GM12865 (cell line): ENCODE results near the gene HDAC11.

ENCODE experiments used
- DNase-seq: peaks from one replicate; pipeline ENCODE4 v3.0.0; 2010; ENCODE audit warnings: low read depth
- H3K4me3 ChIP-seq: 2 replicates; pipeline ENCODE4 v1.5.1; 2011; ENCODE audit warnings: mild to moderate bottlenecking, low read depth, low read length, control low read depth
- CTCF ChIP-seq: IDR thresholded peaks from 2 replicates; pipeline ENCODE4 v1.5.1; 2011; ENCODE audit warnings: low read length, control low read depth, low read depth, inconsistent platforms; ENCODE audit not compliant: insufficient read depth; ENCODE audit errors: missing control alignments

The HDAC11 gene

DNA sequence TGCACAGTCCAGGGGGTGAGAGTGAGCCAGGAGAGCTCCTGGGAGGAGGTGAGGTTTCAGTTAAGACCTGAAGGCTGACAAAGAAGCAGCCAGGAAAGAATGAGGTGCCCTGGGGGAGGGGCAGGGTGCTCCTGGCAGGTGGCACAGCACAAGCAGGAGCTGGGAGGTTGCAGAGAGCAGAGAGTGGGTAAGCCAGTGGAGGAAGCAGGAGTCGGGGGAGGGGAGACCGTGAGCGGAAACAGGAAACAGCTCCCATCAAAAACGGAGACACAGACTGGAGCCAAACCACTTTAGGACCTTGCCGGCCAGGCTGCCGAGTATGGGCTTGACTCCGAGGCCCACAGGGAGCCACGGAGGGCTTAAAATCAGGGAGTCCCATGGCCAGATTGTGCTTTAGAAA lies 56.7 kb downstream of the HDAC11 start:
- no peak for TF ChIP-seq CTCF
- H3K4me3 ChIP-seq = no peak overlapping the region
- DNase-seq = no peak

DNA sequence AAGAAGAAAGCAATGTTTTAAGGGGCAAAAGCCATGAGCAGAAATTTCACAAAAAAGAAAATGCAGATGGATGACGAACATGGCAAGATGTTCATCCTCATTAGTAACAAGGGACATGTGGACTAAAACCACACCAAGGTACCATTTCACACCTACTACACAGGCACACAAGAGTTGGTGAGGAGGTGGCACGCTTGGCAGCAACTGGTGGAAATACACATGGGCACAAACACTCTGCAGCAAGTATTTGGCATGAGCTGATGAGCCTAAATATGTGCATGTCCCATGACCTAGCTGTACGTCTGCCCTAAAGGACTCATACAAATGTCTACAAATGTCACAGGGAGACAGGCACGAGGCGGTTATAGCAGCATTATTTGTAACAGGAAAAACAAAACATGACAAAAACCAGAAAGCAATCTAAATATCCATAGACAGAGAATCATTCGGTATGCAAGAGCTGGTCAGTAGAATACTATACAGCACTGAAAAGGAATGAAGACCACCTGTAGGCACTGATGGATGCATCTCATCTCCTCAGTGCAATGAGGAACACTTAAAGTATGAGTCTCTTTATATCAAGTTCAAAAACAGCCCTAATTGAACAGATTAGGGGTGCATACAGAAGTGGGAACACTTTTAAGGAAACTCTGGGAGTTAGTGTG lies 57.3 kb downstream of the HDAC11 start:
- DNase-seq = no peak
- H3K4me3 ChIP-seq = no peak overlapping the region
- no peak for TF ChIP-seq CTCF

GRCh38 chr3:13537909-13538296 lies 57.8 kb downstream of the HDAC11 start:
- no peak for DNase-seq
- H3K4me3 ChIP-seq = no peak overlapping the region
- TF ChIP-seq CTCF = no peak

GRCh38 chr3:13538520-13539291 lies 58.6 kb downstream of the HDAC11 start:
- no peak overlapping the region for H3K4me3 ChIP-seq
- DNase-seq = no peak
- no peak for TF ChIP-seq CTCF

DNA sequence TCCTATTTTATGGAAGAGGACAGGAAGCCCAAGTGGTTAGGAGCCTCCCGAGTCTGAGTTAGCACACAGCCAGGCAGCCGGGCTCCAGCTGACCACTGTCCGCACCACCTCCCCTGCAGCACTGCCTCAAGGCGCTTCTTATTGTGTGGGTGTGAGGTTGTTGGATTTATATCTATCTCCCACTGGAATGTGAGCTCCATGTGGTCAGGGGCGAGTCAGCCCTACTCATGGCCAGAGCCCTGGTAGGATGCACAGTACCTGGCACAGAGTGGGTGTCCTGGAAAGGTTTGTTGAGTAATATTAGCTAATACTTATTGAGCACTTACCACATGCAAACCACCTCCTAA lies 59.2 kb downstream of the HDAC11 start:
- no peak overlapping the region for H3K4me3 ChIP-seq
- TF ChIP-seq CTCF = no peak
- DNase-seq = no peak

GRCh38 chr3:13539671-13540070 lies 59.6 kb downstream of the HDAC11 start:
- TF ChIP-seq CTCF = no peak
- DNase-seq = no peak
- H3K4me3 ChIP-seq = no peak overlapping the region

- DNase-seq = no peak
- no peak for TF ChIP-seq CTCF
- H3K4me3 ChIP-seq = no peak overlapping the region
Observed at GRCh38 chr3:13540297-13540995, 60.3 kb downstream of the HDAC11 start.
